NCI-H82 treated with DMSO at 0.1 percent for 48 hours (cell line): ENCODE data around the gene MTMR10.

Experiments
- DNase-seq: peaks from one replicate; lab custom pipeline; 2025; ENCODE audit not compliant: unreplicated experiment; lab: John Stamatoyannopoulos, UW

MTMR10 gene

DNA sequence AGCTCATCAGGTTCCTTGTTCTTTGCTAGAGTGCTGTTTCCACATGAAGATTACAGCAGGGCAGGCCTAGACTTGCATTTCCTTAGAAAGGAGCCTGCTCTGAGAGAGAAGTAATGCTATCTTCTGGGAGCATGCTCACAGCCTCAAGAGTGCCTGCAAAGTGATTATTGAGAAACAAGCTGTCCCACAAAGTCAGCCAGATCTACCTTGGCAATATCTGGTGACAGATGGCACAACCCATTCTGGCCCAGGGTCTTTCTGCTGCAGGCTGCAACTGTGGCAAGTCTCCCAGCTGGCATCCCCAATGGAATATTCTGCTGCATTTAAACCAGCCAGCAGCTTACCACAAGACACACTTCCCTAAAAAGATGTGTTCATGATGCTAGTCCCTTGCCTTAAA lies 29.3 kb downstream of the MTMR10 start:
- no peak for DNase-seq

DNA sequence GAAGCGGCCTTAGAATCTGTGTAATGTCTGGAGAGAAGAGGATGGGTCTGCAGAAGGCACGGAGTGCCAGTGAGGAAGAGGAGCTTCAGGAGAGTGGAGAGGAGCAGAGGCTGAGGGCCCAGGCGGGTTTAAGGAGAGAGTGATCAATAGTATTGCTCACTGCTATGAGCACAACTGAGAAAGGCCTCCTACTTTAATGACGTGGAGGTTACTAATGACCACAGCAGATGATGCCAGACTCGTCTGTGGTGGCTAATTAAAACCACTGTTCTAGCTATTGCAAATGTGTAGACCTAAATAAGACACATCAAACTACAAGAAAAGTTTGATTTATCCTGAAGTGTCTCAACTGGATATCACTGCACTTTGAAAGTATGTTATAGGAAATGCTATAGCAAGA lies 33.2 kb downstream of the MTMR10 start:
- DNase-seq = no peak

DNA sequence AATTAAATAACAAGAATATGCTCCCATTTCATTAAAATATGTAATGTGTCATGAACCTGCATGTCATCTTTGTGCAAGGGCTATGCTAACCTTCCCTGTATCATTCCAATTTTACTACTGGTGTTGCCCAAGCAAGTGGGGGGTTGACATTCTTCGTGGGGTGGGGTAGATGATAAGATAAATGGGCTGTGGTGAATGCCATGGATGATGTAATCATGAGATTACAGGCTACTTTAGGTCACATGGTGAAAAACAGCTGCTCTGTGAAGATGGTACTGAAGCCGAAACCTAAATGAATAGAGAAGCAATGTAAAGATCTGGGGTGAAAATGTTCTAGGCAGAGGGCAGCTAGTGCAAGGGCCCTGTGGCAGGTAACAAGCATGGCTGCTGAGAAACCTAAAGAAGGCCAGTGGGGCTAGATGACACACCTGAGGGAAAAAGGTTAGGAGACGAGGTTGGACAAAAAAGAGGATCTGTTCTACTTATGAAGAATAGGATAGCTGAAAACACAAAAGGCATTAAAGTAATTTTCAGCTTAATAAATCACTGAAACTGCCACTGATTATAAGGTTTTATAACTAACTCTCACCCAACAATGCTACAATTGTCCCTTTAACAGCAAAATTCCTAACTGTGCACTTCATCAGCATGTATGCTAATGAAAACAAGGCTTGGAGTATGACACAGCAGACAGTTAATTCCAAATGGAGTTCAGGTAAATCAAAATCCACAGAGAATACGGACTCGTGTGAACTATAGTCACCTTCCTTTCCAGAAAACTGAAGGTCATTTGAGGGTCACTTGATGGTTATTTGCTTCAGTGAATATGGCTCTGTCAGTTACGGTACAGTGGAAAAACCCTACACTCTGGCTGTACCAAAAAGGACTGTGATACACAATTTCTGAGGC lies 35.0 kb downstream of the MTMR10 start:
- DNase-seq = no peak

DNA sequence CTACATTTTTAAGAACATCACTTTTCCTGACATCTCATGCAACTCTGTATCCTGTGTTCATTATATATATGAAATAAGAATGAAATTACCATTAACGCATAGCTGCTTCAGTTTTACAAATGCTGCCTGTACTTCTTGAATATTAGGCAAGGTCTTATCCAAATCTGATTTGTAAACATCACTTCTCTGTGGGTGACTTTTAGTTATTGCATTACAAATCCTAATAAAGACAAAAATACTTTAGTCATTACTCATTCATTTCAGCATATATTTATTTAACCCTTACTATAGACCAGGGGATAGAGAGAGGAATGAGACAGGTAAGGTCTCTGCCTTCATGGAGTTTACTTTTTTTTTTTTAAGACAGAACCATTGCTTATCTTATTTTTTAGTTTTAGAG lies 36.8 kb downstream of the MTMR10 start:
- DNase-seq = no peak

DNA sequence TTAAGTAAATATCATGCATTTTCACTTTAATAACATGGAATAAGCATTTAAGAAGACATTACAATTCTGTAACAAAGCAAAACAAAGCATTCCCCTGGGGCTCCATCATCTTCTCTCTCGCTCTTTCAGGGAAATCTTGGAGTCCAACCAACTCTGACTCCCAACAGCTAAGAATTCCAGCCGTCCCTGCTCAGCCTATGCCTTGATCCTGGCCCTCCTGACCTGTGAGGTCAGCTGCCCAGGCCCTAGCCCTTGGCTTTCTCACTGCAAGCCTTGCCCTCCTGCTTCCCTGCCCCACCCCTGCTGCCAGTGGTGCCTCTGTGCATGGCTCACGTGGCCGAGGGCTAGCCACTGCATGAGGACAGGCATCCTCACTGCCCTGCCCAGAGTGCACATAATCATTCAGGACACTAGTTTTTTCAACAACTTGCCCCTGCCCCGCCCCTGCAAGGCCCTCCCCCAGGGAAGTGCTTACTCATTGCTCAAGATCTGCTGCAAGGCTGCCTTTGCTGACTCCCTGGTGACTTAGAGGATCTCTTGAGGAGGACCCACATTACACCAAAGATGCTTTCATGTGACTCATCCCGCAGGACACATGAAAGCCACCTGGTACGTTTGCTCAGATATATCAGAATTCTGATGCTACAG lies 37.6 kb downstream of the MTMR10 start:
- DNase-seq = no peak

DNA sequence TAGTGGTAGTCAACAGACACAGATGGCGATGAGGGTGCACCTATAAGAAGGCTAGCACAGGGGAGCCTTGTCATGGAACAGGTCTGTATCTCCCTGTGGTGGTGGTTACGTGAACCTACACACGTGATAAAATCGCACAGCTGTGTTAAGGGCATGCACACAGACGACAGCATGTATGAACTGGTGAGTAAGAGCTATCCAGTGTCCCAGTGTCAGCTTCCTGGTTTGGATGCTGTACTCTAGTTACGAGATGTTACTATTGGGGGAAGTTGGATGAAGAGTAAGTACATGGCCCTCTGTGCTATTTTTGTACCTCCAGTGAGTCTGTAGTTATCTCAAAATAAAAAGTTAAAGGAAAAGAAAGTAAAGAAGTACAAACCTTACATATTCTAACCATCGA lies 38.2 kb downstream of the MTMR10 start:
- no peak for DNase-seq

DNA sequence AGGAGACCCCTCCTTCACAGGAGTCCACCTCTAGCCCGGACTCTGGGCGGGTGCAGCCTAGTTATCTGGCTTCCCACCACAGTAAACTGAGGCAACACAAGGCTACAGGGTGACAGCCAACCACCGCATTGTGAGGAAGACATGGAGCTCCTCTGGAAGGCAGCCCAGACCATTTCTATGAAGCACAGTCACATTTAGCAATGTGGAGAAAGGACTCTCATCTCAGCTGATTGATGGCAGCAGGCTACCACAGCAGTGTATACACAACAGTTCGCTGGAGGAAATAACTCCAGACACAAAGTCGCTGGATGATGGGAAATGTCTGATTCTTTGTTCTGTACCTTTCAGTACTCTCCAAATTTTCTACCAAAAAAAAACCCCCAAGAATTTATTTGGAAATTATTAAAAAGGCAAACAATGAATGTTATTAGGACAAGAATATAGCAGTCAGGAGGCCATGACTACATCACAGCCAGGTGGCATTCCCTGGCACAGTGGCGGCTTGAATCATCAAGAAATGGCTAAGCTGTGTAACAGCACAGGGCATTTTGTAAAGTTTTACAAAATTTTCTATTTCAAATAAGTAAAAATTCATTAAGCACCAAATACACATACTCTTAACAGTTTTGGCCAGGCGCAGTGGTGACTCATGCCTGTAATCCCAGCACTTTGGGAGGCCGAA lies 47.6 kb downstream of the MTMR10 start:
- DNase-seq = no peak

DNA sequence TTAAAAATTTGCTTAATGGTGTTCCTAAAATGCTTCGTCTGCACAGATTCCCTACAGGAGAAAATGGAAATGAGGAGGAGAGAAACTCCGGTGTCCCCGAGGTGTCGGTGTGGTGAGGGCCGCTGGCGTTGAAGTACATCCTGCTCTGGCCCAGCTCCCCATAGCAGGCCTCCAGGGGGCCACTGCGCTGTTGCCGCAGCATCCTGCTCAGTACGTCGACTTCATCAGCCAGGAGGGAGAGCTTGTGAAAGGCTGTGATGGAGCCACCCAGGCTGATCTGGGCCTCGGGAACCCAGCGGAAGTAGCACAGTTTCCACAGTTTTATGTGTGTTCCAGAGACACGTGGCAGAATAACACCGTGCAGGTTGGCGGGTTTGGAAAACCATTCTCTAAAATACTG lies 49.9 kb downstream of the MTMR10 start:
- no peak for DNase-seq

DNA sequence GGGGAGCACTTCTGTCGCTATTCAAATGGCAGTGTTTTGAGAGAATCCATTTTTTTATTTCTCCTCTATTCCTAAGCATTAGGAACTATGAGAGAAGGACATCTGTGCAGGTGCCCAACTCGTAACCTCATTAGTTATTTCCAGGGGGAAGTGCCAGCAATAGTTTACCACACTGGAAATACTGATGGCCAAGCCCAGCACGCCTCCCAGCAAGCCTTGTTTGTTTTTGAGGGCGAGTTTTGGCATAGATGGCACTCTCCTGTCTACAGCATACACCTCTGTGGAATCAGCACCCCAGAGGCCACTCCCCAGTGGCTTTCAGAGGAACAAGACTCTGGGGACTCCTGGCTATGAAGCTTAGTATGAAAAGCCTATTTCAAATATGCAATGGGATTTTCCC lies 51.1 kb downstream of the MTMR10 start:
- DNase-seq = no peak

DNA sequence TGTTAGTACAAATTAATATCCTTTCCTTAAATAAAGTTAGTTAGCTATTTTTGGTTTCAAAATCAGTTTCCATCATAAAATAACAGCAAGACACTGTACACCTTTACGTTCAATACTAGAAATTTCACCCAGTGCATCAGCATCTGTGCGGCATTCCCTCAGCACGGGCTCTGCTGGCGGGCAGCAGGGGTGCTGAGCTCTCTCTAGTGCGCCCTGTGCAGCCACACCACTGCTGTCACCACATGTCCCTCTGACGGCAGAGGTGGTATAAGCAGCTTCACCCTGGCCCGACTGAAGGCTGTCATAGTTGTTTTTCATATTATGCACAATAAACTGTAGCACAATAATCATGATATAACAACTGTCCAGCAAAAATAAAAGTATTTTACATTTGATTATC lies 52.3 kb downstream of the MTMR10 start:
- DNase-seq = no peak

DNA sequence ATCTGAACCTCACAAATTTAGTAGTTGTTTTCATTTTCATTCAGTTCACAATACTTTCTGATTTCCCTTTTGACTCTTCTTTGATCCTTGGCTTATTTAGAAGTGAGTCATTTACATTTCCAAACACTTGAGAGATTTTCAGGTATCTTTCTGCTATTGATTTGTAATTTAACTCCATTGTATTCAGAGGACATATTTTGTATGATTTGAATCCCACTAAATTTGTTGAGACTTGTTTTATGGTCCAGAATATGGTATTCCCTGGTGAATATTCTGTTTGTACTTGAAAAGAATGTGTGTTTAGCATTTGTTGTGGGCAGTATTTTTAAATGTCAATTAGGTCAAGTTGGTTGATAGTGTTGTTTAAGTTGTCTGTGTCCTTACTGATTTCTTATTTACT lies 58.1 kb downstream of the MTMR10 start:
- no peak for DNase-seq

DNA sequence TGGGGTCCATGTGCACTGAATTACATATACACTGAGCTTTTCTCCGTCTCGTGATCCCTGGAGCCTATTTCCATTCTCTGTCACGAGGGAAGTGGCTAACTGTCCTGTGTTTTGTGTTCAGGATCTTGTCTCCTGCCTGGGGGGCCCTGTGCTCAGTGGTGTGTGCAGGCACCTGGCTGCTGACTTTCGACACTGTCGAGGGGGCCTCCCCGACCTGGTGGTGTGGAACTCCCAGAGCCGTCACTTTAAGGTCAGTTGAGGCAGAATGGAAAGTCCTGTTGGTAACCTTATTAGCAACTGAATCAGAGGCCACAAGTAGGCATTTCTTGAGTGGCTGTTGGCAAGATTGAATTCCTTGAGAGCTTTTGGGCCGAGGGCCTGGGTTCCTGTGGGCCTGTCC lies 61.0 kb downstream of the MTMR10 start:
- no peak for DNase-seq

DNA sequence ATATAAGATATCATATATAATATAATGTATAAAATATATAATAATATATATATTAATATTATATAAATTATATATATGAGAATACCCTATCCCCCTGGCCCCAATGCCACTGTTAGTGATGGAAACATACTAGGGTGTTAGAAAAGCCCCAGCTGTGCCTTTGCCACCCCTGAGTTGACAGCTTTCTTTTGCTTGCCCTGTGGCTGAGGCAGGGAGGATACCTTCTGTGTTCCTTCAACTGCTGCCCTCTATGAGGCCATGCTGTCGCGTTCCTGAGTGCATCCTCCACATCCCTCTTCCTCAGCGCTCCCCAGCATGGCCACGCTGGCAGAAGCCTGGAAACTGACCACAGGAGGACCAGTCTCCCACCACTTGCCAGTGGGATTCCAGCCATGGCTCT lies 61.4 kb downstream of the MTMR10 start:
- no peak for DNase-seq

DNA sequence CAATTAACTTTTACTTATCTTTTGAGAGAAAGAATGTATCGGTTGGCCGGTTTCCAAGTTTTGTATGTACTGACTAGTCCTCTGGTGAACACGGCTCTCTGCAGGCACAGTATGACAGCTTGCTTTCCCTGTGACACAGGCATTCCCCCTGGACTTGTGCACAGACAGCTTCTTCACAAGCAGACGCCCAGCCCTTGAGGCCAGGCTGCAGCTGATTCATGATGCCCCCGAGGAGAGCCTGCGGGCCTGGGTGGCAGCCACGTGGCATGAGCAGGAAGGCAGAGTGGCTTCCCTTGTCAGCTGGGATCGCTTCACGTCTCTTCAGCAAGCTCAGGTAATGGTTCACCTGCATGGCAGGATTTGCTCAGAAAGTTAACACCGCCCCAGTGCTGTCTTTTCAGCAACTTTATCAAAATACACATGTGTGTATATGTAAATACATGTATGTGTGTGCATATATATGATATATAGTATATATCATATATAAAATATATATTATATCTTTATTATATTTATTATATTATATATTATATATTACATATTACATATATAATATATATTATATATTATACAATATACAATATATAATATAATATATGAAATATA lies 62.3 kb downstream of the MTMR10 start:
- DNase-seq = no peak

DNA sequence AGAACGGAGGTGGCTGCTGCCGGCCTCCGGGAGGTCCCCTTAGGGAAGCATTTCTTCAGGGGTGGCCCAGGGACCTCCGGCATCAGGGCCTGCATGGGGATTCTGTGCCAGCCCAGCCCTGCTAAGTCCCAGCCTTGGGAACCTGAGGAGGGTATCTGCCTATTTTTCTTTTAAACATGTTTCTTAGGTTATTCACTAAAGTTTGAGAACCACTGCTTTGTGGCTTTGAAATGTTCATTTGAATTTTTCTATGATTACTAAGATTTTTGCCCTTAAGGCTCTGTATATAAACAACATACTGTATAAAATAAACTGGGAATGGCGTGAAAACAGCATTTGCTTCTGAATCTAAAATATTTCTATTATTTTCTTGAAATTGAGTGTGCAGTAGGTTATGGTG lies 63.4 kb downstream of the MTMR10 start:
- DNase-seq = no peak

DNA sequence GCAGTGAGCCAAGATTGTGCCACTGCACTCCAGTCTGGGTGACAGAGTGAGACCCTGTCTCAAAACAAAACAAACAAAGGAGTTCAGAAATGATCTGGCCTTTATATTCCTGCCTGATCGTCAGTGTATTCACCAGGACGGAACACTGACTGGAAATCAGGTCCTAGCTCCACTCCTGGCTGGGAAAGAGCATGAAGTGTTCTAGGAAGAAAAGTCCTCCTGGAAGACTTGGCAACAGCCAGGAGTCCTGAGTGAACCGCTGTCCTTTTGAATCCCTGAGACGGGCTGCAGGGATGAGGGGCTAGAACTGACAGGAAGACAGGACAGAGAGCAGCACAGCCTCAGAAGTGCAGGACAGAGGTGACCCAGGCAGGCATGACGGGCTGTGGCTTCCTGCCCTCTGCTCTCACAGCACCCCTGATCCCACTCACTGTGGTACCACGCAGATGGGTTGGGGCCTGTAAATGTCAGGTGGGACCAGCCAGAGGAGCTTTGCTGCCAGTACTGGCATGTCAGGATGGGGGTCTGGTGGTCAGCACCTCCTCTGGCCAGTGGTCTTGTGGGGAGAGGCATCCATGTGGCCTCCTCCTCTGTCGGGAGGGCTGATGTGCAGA lies 64.2 kb downstream of the MTMR10 start:
- DNase-seq = no peak

DNA sequence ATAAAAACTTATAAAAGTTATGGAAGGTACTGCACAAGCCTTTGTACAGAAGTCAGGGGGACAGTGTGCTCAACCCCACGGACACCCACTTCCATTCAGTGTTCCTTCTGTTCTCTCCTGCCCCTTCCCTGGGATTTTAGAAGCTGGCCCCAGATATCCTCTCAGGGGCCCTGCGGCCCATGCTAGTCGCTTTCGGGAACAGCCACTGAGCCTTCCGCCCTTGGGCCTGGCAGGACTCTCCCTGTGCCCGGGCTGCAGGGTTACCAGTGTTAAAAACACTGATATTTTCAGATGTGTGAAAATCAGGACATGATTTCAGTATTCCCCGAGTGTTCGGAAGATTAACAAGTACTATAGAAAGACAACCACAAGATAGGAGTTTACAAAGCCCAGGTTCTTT lies 65.3 kb downstream of the MTMR10 start:
- DNase-seq = no peak

DNA sequence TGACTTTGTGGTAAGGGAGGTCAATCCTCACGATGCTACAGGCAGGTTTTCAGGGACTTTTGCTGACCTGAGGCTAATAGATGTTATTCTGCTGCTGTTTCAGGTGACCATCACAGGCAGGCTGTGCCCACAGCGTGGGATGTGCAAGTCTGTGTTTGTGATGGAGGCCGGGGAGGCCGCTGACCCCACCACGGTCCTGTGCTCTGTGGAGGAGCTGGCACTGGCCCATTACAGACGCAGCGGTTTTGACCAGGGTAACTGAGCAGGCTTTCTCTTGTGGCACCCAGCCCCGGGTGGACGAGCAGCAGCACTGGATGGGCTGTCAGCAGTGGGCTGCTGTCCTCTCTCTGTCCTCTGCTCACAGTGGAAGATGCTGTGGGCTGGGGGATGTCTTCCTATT lies 65.7 kb downstream of the MTMR10 start:
- no peak for DNase-seq

DNA sequence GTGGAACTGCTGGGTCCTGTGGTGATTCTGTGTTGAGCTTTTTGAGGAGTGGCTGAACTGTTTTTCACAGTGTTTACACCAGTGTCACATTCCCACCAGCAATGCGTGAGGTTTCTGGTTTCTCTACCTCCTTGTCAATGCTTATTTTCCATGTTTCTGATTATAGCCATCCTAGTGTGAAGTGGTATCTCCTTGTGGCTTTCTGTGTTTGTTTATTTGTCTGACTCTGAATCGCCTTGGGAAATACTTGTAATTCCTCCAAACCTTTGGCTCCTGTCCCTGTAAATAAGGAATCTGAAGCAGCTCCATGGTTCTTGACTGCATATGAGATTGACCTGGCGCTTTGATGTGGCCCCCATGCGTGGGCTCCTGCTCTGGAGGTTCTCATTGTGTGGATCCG lies 67.1 kb downstream of the MTMR10 start:
- DNase-seq = no peak

DNA sequence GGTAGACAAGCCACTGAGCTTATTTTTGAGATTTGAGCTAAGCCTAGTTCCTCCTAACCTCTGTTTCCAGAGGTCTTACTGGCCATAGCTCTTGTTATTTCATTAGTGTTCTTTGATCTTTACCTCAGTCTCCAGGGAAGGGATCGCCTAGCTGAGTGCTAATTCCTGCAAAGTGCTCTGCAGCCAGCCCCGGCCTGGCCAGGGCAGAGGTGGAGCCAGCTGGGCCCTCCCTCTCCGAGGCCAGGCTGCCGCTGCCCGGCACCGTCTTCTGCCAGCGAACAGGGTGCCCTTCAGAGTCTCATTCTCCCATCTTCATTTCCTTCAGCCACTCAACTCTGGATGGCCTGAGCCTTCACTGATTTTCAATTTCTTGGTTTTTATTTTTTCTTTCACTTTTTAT lies 68.0 kb downstream of the MTMR10 start:
- no peak for DNase-seq
